ENCODE results near the gene FAM3A.

FAM3A gene

GRCh38 chrX:154547245-154548027, 31.4 kb upstream of the FAM3A start, which contains the start of gene IKBKG:
Gene IKBKG (plus strand): TSS chrX:154547620. CDS start chrX:154552003, 4,383 bp downstream.
- ATAC-seq: peak; percentile 90
- no peak for TF ChIP-seq ISL1 (CRISPR knock-in tag; IDR thresholded peaks at IDR 0.05)

DNA sequence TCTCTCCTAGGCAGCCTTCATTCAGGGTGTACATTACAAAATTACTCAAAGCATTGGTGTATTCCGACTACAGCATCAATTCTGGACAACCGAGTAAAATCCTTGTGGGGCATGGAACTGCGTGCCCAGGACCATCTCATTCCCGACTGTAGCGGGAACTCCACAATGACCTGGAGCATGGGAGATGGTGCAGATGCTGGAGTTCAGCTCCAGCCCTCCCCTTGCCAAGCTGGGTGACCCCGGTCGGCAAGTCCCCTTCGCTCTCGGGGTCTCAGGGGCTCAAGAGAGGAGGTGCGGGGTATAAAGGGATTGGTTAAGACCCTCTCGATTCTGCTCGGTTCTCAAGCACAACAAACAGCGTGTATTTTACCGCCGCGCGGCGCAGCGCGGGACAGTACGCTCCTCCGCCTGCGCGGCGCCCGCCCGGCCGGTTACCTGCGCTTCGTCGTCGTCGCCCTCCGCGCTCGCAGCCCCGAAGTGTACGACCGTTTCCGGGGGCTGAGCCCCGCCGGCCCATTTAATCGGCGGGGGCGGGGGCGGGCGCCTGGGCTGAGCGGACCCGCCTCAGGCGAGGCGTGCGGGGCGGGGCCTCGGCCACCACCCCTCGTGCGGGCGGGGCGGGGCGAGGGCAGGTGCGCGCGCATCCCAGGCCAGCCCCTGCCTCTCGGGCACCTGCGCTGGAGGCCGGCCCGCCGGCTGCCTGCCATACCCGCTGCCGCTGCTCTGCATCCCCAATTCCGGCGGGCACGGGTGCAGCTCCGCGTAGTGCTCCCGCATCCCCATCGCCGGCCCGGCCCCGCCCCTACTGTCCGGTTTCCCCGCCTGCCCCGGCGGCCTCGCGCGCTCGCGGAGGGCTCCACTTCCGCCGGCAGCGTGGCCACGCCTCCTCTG, 30.6 kb upstream of the FAM3A start, which contains the start of gene G6PD:
Gene G6PD, minus strand, starts transcription at position 493 of the 891 bp plus-strand sequence. CDS start 691 bp downstream, outside the sequence.
- TF ChIP-seq ZFP30 (CRISPR knock-in tag; IDR thresholded peaks at IDR 0.05) (no peak), CSDC2 (CRISPR knock-in tag; IDR thresholded peaks at IDR 0.05) (no peak), ZC3H10 (CRISPR knock-in tag; IDR thresholded peaks at IDR 0.05) (no peak), POU6F1 (CRISPR knock-in tag; IDR thresholded peaks at IDR 0.05; ENCODE audit: borderline replicate concordance, low read depth) (no peak), PPARA (CRISPR knock-in tag; IDR thresholded peaks at IDR 0.05; ENCODE audit: borderline replicate concordance) (no peak), TOX (CRISPR knock-in tag; IDR thresholded peaks at IDR 0.05; ENCODE audit: borderline replicate concordance) (no peak), ESRRG (CRISPR knock-in tag; IDR thresholded peaks at IDR 0.05) (no peak), GLIS3 (CRISPR knock-in tag; IDR thresholded peaks at IDR 0.05) (no peak), PATZ1 (CRISPR knock-in tag; IDR thresholded peaks at IDR 0.05; ENCODE audit: borderline replicate concordance) (no peak), TCF4 (CRISPR knock-in tag; IDR thresholded peaks at IDR 0.05; ENCODE audit: borderline replicate concordance) (no peak), BACH2 (CRISPR knock-in tag; IDR thresholded peaks at IDR 0.05; ENCODE audit: borderline replicate concordance) (no peak), ISL1 (CRISPR knock-in tag; IDR thresholded peaks at IDR 0.05) (no peak), CREB5 (CRISPR knock-in tag; IDR thresholded peaks at IDR 0.05; ENCODE audit: low read depth) (no peak), ZNF565 (CRISPR knock-in tag; conservative IDR thresholded peaks at IDR 0.05; ENCODE audit: low read depth) (no peak), SNAI2 (CRISPR knock-in tag; IDR thresholded peaks at IDR 0.05) (no peak), ZNF8 (CRISPR knock-in tag; IDR thresholded peaks at IDR 0.05) (no peak)
- TF ChIP-seq, protein P1, sequence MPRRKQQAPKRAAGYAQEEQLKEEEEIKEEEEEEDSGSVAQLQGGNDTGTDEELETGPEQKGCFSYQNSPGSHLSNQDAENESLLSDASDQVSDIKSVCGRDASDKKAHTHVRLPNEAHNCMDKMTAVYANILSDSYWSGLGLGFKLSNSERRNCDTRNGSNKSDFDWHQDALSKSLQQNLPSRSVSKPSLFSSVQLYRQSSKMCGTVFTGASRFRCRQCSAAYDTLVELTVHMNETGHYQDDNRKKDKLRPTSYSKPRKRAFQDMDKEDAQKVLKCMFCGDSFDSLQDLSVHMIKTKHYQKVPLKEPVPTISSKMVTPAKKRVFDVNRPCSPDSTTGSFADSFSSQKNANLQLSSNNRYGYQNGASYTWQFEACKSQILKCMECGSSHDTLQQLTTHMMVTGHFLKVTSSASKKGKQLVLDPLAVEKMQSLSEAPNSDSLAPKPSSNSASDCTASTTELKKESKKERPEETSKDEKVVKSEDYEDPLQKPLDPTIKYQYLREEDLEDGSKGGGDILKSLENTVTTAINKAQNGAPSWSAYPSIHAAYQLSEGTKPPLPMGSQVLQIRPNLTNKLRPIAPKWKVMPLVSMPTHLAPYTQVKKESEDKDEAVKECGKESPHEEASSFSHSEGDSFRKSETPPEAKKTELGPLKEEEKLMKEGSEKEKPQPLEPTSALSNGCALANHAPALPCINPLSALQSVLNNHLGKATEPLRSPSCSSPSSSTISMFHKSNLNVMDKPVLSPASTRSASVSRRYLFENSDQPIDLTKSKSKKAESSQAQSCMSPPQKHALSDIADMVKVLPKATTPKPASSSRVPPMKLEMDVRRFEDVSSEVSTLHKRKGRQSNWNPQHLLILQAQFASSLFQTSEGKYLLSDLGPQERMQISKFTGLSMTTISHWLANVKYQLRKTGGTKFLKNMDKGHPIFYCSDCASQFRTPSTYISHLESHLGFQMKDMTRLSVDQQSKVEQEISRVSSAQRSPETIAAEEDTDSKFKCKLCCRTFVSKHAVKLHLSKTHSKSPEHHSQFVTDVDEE (CRISPR knock-in tag; IDR thresholded peaks at IDR 0.05): no peak
- TF ChIP-seq, protein P2, sequence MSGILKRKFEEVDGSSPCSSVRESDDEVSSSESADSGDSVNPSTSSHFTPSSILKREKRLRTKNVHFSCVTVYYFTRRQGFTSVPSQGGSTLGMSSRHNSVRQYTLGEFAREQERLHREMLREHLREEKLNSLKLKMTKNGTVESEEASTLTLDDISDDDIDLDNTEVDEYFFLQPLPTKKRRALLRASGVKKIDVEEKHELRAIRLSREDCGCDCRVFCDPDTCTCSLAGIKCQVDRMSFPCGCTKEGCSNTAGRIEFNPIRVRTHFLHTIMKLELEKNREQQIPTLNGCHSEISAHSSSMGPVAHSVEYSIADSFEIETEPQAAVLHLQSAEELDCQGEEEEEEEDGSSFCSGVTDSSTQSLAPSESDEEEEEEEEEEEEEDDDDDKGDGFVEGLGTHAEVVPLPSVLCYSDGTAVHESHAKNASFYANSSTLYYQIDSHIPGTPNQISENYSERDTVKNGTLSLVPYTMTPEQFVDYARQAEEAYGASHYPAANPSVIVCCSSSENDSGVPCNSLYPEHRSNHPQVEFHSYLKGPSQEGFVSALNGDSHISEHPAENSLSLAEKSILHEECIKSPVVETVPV (CRISPR knock-in tag; IDR thresholded peaks at IDR 0.05): no peak

More for the DNA sequence above, 30.6 kb upstream of the FAM3A start, which contains the start of gene G6PD:
- peak; percentile 55 for ATAC-seq
